ENCODE results near the gene FOXO6. TPM values are rescaled to one million over a fixed set of nuclear protein-coding genes. Genes with fewer than 3 reads are reported as not detected.

The FOXO6 gene
- total RNA-seq, 1 experiment from 2014 or later, result 0.47 TPM

- Mint-ChIP-seq H3K27ac (ENCODE audit: unreplicated experiment) (no peak overlapping the region), H3K36me3 (ENCODE audit: insufficient read depth, unreplicated experiment) (no peaks in the 10 kb centered on the region), H3K9me3 (ENCODE audit: low read depth, unreplicated experiment) (no peaks in the 10 kb centered on the region), H3K4me3 (ENCODE audit: low read depth, unreplicated experiment) (no peak overlapping the region), H3K4me1 (ENCODE audit: low read depth, unreplicated experiment) (peaks cover 10% of the 10 kb centered on the region), H3K27me3 (ENCODE audit: unreplicated experiment) (peaks cover 14% of the 10 kb centered on the region)
- TF ChIP-seq CTCF (IDR thresholded peaks at IDR 0.05; ENCODE audit: unreplicated experiment), result no peak
- DNase-seq, result no peak
- CTCF ChIA-PET, result no interaction called here
- intact Hi-C loops (cut with micrococcal nuclease; ENCODE audit: unreplicated experiment), result no loop called here
- no TSS peak for BruUV-seq (replicated peaks)
Measured at GRCh38 chr1:41427916-41428737, 66.9 kb downstream of the FOXO6 start.

GRCh38 chr1:41428738-41429640, 67.8 kb downstream of the FOXO6 start:
- Mint-ChIP-seq H3K27me3 (ENCODE audit: unreplicated experiment) (peaks cover 14% of the 10 kb centered on the region), H3K36me3 (ENCODE audit: insufficient read depth, unreplicated experiment) (no peaks in the 10 kb centered on the region), H3K27ac (ENCODE audit: unreplicated experiment) (no peak overlapping the region), H3K9me3 (ENCODE audit: low read depth, unreplicated experiment) (no peaks in the 10 kb centered on the region), H3K4me3 (ENCODE audit: low read depth, unreplicated experiment) (no peak overlapping the region), H3K4me1 (ENCODE audit: low read depth, unreplicated experiment) (peaks cover 19% of the 10 kb centered on the region)
- intact Hi-C loops (cut with micrococcal nuclease; ENCODE audit: unreplicated experiment), result no loop called here
- BruUV-seq (replicated peaks), result no TSS peak
- no peak for DNase-seq
- TF ChIP-seq CTCF (IDR thresholded peaks at IDR 0.05; ENCODE audit: unreplicated experiment), result no peak
- CTCF ChIA-PET, result interaction anchor here (0.6 kb wide), 2 partner anchors 11 to 70 kb away, joined by 3 read pairs; no protein-coding TSS in a partner anchor

GRCh38 chr1:41429641-41430035, 68.4 kb downstream of the FOXO6 start:
- H3K4me3 Mint-ChIP-seq (ENCODE audit: low read depth, unreplicated experiment), result no peak overlapping the region
- H3K9me3 Mint-ChIP-seq (ENCODE audit: low read depth, unreplicated experiment), result no peaks in the 10 kb centered on the region
- intact Hi-C loops (cut with micrococcal nuclease; ENCODE audit: unreplicated experiment), result loop anchor here (5.0 kb wide), 1 partner anchor 147 kb away; no protein-coding TSS in a partner anchor
- DNase-seq, result no peak
- peaks cover 14% of the 10 kb centered on the region for H3K27me3 Mint-ChIP-seq (ENCODE audit: unreplicated experiment)
- H3K36me3 Mint-ChIP-seq (ENCODE audit: insufficient read depth, unreplicated experiment), result no peaks in the 10 kb centered on the region
- CTCF ChIA-PET, result interaction anchor here (0.6 kb wide), 1 partner anchor 12 kb away, joined by 3 read pairs; no protein-coding TSS in a partner anchor
- no peak overlapping the region for H3K27ac Mint-ChIP-seq (ENCODE audit: unreplicated experiment)
- no peak for TF ChIP-seq CTCF (IDR thresholded peaks at IDR 0.05; ENCODE audit: unreplicated experiment)
- H3K4me1 Mint-ChIP-seq (ENCODE audit: low read depth, unreplicated experiment), result peaks cover 26% of the 10 kb centered on the region
- no TSS peak for BruUV-seq (replicated peaks)

GRCh38 chr1:41430069-41430468, 68.8 kb downstream of the FOXO6 start:
- no peaks in the 10 kb centered on the region for H3K36me3 Mint-ChIP-seq (ENCODE audit: insufficient read depth, unreplicated experiment)
- no peak for TF ChIP-seq CTCF (IDR thresholded peaks at IDR 0.05; ENCODE audit: unreplicated experiment)
- peaks cover 30% of the 10 kb centered on the region for H3K4me1 Mint-ChIP-seq (ENCODE audit: low read depth, unreplicated experiment)
- peaks cover 14% of the 10 kb centered on the region for H3K27me3 Mint-ChIP-seq (ENCODE audit: unreplicated experiment)
- no peak for DNase-seq
- BruUV-seq (replicated peaks), result no TSS peak
- intact Hi-C loops (cut with micrococcal nuclease; ENCODE audit: unreplicated experiment), result loop anchor here (5.0 kb wide), 1 partner anchor 148 kb away; no protein-coding TSS in a partner anchor
- H3K4me3 Mint-ChIP-seq (ENCODE audit: low read depth, unreplicated experiment), result no peak overlapping the region
- no peaks in the 10 kb centered on the region for H3K9me3 Mint-ChIP-seq (ENCODE audit: low read depth, unreplicated experiment)
- H3K27ac Mint-ChIP-seq (ENCODE audit: unreplicated experiment), result no peak overlapping the region
- CTCF ChIA-PET, result no interaction called here

Measured in Calu3 (cell line).